ENCODE results near the gene CES4A. TPM values are rescaled to one million over a fixed set of nuclear protein-coding genes. Genes with fewer than 3 reads are reported as not detected.

CES4A gene
- total and polyA plus RNA-seq, 2 of the 13 experiments (the other 11 are each of a cell fraction or from before 2014, with no cell fraction given): 0.09 to 0.17 TPM

DNA sequence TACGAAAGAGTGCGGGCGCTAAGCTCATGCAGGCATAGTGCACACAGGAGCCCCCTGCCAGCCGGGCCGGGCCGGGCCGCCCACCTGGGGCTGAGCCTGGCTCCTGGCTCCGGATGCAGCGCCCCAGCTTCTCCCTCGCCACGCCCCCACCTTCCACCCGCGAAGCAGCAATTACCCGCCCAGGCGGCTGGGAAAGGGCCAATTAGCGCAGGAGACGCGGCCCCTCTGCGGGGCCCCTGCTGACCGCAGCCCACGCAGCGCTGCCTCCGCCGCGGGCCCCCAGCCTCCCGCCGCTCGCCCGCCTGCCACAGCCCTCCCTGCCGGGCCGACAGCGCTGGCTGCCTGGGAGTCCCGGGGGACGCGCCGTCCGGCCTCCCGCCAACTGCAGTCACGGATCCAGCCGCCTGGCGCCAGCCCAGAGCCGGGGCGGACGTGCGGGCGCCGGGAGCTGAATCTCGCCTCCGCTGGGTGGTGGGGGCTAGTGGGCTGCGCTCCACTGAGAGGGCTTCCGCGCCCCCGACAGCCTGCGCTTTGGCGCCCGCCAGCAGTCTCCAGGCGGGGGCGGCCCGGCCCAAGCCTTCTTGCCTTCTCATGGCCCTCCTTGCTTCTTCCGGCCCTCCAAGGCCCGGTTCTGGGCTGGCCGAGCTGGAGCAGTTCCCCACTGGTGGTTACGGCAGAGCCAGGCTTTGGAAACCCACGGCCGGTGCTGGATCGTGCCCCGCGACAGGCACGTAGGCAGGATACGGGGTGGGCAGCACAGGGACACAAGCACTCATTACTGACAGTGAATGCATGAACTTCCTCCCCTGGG lies 25.6 kb downstream of the CES4A start (continued):
- TF ChIP-seq ZBTB2 (CRISPR knock-in tag; IDR thresholded peaks at IDR 0.05; ENCODE audit: low read depth) (peak; percentile 30; the same call in 1 of the 2 replicates), ESRRA (CRISPR knock-in tag; IDR thresholded peaks at IDR 0.05; ENCODE audit: low read depth) (0 out of 2 replicates have a peak, but pooled peaks have one; percentile 17), ZZZ3 (CRISPR knock-in tag; IDR thresholded peaks at IDR 0.05; ENCODE audit: borderline replicate concordance) (0 out of 2 replicates have a peak, but pooled peaks have one; percentile 61)
- TF ChIP-seq, protein P1, sequence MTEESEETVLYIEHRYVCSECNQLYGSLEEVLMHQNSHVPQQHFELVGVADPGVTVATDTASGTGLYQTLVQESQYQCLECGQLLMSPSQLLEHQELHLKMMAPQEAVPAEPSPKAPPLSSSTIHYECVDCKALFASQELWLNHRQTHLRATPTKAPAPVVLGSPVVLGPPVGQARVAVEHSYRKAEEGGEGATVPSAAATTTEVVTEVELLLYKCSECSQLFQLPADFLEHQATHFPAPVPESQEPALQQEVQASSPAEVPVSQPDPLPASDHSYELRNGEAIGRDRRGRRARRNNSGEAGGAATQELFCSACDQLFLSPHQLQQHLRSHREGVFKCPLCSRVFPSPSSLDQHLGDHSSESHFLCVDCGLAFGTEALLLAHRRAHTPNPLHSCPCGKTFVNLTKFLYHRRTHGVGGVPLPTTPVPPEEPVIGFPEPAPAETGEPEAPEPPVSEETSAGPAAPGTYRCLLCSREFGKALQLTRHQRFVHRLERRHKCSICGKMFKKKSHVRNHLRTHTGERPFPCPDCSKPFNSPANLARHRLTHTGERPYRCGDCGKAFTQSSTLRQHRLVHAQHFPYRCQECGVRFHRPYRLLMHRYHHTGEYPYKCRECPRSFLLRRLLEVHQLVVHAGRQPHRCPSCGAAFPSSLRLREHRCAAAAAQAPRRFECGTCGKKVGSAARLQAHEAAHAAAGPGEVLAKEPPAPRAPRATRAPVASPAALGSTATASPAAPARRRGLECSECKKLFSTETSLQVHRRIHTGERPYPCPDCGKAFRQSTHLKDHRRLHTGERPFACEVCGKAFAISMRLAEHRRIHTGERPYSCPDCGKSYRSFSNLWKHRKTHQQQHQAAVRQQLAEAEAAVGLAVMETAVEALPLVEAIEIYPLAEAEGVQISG (CRISPR knock-in tag; IDR thresholded peaks at IDR 0.05): peak; percentile 47; the same call in 1 of the 2 replicates

- ATAC-seq: no peak
- WGBS (ENCODE audit: low lambda C conversion rate): 36% methylated on average over 6 of the region's 6 CpGs
- no TSS peak for BruUV-seq (replicated peaks)
- Histone ChIP-seq H3K4me3 (replicated peaks in 1 of 3; ENCODE audit: insufficient read depth in 1 of 3, low read depth in 2 of 3, low read length in 3 of 3) (peak overlapping the region; percentile 57 to 82 (median 61)), H3K9me3 (ENCODE audit: low read length) (no peaks in the 10 kb centered on the region), H3K9ac (ENCODE audit: insufficient read depth, low read depth, low read length) (no peak overlapping the region; the same call in 1 of the 2 replicates), H3K27me3 (ENCODE audit: control insufficient read depth in 1 of 2, insufficient read depth in 2 of 2, low read length in 2 of 2) (peaks cover 7 to 27% of the 10 kb centered on the region in 2 experiments), H3K79me2 (ENCODE audit: insufficient read depth, low read length) (no peaks in the 10 kb centered on the region), H4K20me1 (ENCODE audit: insufficient read depth, low read length) (no peaks in the 10 kb centered on the region), H3K36me3 (replicated peaks in 1 of 2; ENCODE audit: control insufficient read depth in 1 of 2, insufficient read depth in 2 of 2, low read length in 2 of 2) (no peaks in the 10 kb centered on the region), H2AFZ (ENCODE audit: low read length) (no peak overlapping the region), H3K27ac (ENCODE audit: extremely low read length, insufficient read depth, low read length) (no peak overlapping the region), H3K4me1 (ENCODE audit: insufficient read depth, low read length) (peaks cover 32% of the 10 kb centered on the region), H3K4me2 (ENCODE audit: low read depth, low read length) (peak overlapping the region; percentile 94)
- in situ Hi-C loops (cut with HindIII; ENCODE audit: extremely low pct_ligation_motif_present, low pct_unique_long_range_greater_than_20kb): loop anchor here (5.0 kb wide), 2 partner anchors 37 to 143 kb away; partner anchors contain the start of genes FBXL8 and TRADD
- no peak for FAIRE-seq
- POLR2A ChIA-PET: interaction anchor here (1.4 kb wide), 1 partner anchor 14 kb away, joined by 4 read pairs; no protein-coding TSS in a partner anchor
- intact Hi-C loops (cut with micrococcal nuclease; ENCODE audit: unreplicated experiment): loop anchor here (10.0 kb wide), 1 partner anchor 60 kb away; no protein-coding TSS in a partner anchor
- CTCF ChIA-PET (ENCODE audit: low intra/inter-chr PET ratio, low total read pairs): interaction anchor here (1.0 to 4.2 kb wide), 3 partner anchors 37 to 141 kb away, joined by 3 to 17 read pairs (median 5); no protein-coding TSS in a partner anchor
- DNase-seq (ENCODE audit: low spot score): no peak
- TF ChIP-seq STAG1 (CRISPR knock-in tag; IDR thresholded peaks at IDR 0.05) (no peak), MIER3 (CRISPR knock-in tag; IDR thresholded peaks at IDR 0.05; ENCODE audit: borderline replicate concordance) (no peak), XBP1 (CRISPR knock-in tag; IDR thresholded peaks at IDR 0.05) (no peak), ZNF383 (CRISPR knock-in tag; IDR thresholded peaks at IDR 0.05; ENCODE audit: borderline replicate concordance) (no peak), NRL (CRISPR knock-in tag; IDR thresholded peaks at IDR 0.05; ENCODE audit: borderline replicate concordance) (peak; percentile 36), NONO (IDR thresholded peaks at IDR 0.05) (no peak), NONO (CRISPR knock-in tag; conservative IDR thresholded peaks at IDR 0.05) (0 out of 2 replicates have a peak, but pooled peaks have one; percentile 2), ZNF567 (CRISPR knock-in tag; IDR thresholded peaks at IDR 0.05; ENCODE audit: borderline replicate concordance) (no peak), ZBTB21 (CRISPR knock-in tag; IDR thresholded peaks at IDR 0.05) (no peak), RCOR2 (CRISPR knock-in tag; IDR thresholded peaks at IDR 0.05) (no peak)
These were observed 26.4 kb downstream of the CES4A start for GRCh38 chr16:67014634-67015312.
